Caco-2 (cell line): ENCODE results near the gene EEPD1. TPM values are rescaled to one million over a fixed set of nuclear protein-coding genes. Genes with fewer than 3 reads are reported as not detected.

ENCODE experiments used
- BruUV-seq: library from RNA; stranded (reverse); fragments of 400-500 nt; replicated peaks from 2 replicates; lab custom pipeline; 2021; lab: Mats Ljungman, UMichigan
- CTCF ChIA-PET: fragments of 300-600 bp; sonication (Branson Sonifier 250); formaldehyde crosslinking; loops from one replicate; lab custom pipeline; 2022; ENCODE audit warnings: antibody characterized with exemption; lab: Charles Lee
- POLR2A ChIA-PET: fragments of 300-600 bp; sonication (Branson Sonifier 250); formaldehyde crosslinking; loops from one replicate; lab custom pipeline; 2022; ENCODE audit warnings: antibody characterized with exemption; lab: Charles Lee
- DNase-seq, 2 experiments: peaks; one replicate each; pipeline versions ENCODE4 v3.0.0 to v3.0.0-alpha.2; 2020 to 2022
- H3K27me3 ChIP-seq: replicated peaks from 2 replicates; pipeline ENCODE4 v1.6.0; 2011; ENCODE audit warnings: low read length; ENCODE audit not compliant: control insufficient read depth, insufficient read depth
- H3K36me3 ChIP-seq: 2 replicates; pipeline ENCODE4 v1.5.1; 2011; ENCODE audit warnings: low read length; ENCODE audit not compliant: control insufficient read depth, insufficient read depth
- H3K4me1 ChIP-seq: fragments of 250-450 bp; sonication (Bioruptor Pico); 2 replicates; pipeline ENCODE4 v1.5.1; 2020; ENCODE audit warnings: mild to moderate bottlenecking
- H3K4me3 ChIP-seq: 2 replicates; pipeline ENCODE4 v1.5.1; 2011; ENCODE audit warnings: low read depth, mild to moderate bottlenecking, control low read depth, low read length
- H3K9me3 ChIP-seq: fragments of 250-450 bp; sonication (Bioruptor Pico); 2 replicates; pipeline ENCODE4 v1.5.1; 2020; ENCODE audit warnings: mild to moderate bottlenecking, moderate library complexity
- H3K27ac Mint-ChIP-seq: one replicate; pipeline ENCODE4 v1.8.0; 2022; ENCODE audit warnings: mixed read lengths; ENCODE audit not compliant: unreplicated experiment
- H3K27me3 Mint-ChIP-seq: one replicate; pipeline ENCODE4 v1.8.0; 2022; ENCODE audit warnings: mixed read lengths; ENCODE audit not compliant: insufficient read depth, unreplicated experiment
- H3K36me3 Mint-ChIP-seq: one replicate; pipeline ENCODE4 v1.8.0; 2022; ENCODE audit warnings: mild to moderate bottlenecking, mixed read lengths; ENCODE audit not compliant: insufficient read depth, unreplicated experiment
- H3K4me1 Mint-ChIP-seq: one replicate; pipeline ENCODE4 v1.8.0; 2022; ENCODE audit warnings: low read depth, mixed read lengths; ENCODE audit not compliant: unreplicated experiment
- H3K4me3 Mint-ChIP-seq: one replicate; pipeline ENCODE4 v1.8.0; 2022; ENCODE audit warnings: mild to moderate bottlenecking, moderate library complexity, mixed read lengths; ENCODE audit not compliant: unreplicated experiment
- H3K9me3 Mint-ChIP-seq: one replicate; pipeline ENCODE4 v1.8.0; 2022; ENCODE audit warnings: mixed read lengths; ENCODE audit not compliant: unreplicated experiment
- CTCF ChIP-seq, 2 experiments: fragments of 200-600 bp in 1 of 2; IDR thresholded peaks; 1 replicate in 1 of 2; 2 replicates in 1 of 2; pipeline versions ENCODE4 v1.5.1 to v1.8.0; 2011 to 2022; ENCODE audit warnings: antibody characterized with exemption in 1 of 2, control low read depth in 1 of 2, inconsistent platforms in 1 of 2, low read depth in 1 of 2, low read length in 1 of 2, mild to moderate bottlenecking in 1 of 2, moderate library complexity in 1 of 2; ENCODE audit not compliant: insufficient read depth in 1 of 2, severe bottlenecking in 1 of 2, unreplicated experiment in 1 of 2
- intact Hi-C: fragments of 100-400 bp; cut with micrococcal nuclease; formaldehyde crosslinking; loops from one replicate; pipeline ENCODE4 v1.10.0; 2022; ENCODE audit not compliant: unreplicated experiment
- total RNA-seq: library from RNA; stranded (reverse); gene quantifications from 2 replicates; pipeline ENCODE4 v1.2.3, GENCODE V29; 2022

The EEPD1 gene
- total RNA-seq, 1 experiment from 2014 or later = 1.8 TPM

GRCh38 chr7:36303202-36304098 lies 150.4 kb downstream of the EEPD1 start:
- Histone ChIP-seq H3K4me1 (no peaks in the 10 kb centered on the region), H3K4me3 (no peak overlapping the region), H3K27me3 (no peaks in the 10 kb centered on the region), H3K9me3 (no peaks in the 10 kb centered on the region), H3K36me3 (no peaks in the 10 kb centered on the region)
- no peak for TF ChIP-seq CTCF (IDR thresholded peaks at IDR 0.05; ENCODE audit: insufficient read depth in 1 of 2, low read depth in 1 of 2, low read length in 1 of 2, severe bottlenecking in 1 of 2, unreplicated experiment in 1 of 2)
- H3K27ac Mint-ChIP-seq = no peak overlapping the region
- peaks cover 6% of the 10 kb centered on the region for H3K4me1 Mint-ChIP-seq
- no peaks in the 10 kb centered on the region for H3K27me3 Mint-ChIP-seq
- CTCF ChIA-PET = no interaction called here
- H3K9me3 Mint-ChIP-seq = no peaks in the 10 kb centered on the region
- no peak overlapping the region for H3K4me3 Mint-ChIP-seq
- DNase-seq = no peak
- intact Hi-C loops = no loop called here
- BruUV-seq = no TSS peak
- no peaks in the 10 kb centered on the region for H3K36me3 Mint-ChIP-seq
- POLR2A ChIA-PET = no interaction called here

DNA sequence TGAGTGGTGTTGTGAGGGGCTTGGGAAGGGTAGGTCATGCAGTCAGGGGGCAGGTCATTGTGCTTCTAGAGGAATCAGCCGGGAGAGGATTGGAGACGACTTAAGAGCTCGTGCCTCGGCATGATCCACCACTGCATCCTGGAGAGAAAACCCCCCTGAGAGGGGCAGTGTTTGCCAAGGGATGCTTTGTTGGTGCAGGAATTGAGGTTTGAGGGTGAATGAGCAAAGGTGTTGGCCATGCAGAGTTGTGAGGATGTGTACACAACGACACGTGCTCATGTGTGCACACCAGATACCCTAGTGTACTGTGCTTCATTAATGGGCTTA lies 151.0 kb downstream of the EEPD1 start:
- BruUV-seq = no TSS peak
- no peak overlapping the region for H3K27ac Mint-ChIP-seq
- Histone ChIP-seq H3K9me3 (no peaks in the 10 kb centered on the region), H3K4me1 (no peaks in the 10 kb centered on the region), H3K36me3 (no peaks in the 10 kb centered on the region), H3K4me3 (no peak overlapping the region), H3K27me3 (no peaks in the 10 kb centered on the region)
- intact Hi-C loops = no loop called here
- H3K27me3 Mint-ChIP-seq = no peaks in the 10 kb centered on the region
- POLR2A ChIA-PET = no interaction called here
- no peaks in the 10 kb centered on the region for H3K9me3 Mint-ChIP-seq
- CTCF ChIA-PET = no interaction called here
- TF ChIP-seq CTCF (IDR thresholded peaks at IDR 0.05; ENCODE audit: insufficient read depth in 1 of 2, low read depth in 1 of 2, low read length in 1 of 2, severe bottlenecking in 1 of 2, unreplicated experiment in 1 of 2) = no peak
- H3K4me1 Mint-ChIP-seq = peaks cover 6% of the 10 kb centered on the region
- H3K36me3 Mint-ChIP-seq = no peaks in the 10 kb centered on the region
- no peak overlapping the region for H3K4me3 Mint-ChIP-seq
- DNase-seq = no peak

GRCh38 chr7:36305226-36305625 lies 152.2 kb downstream of the EEPD1 start:
- Histone ChIP-seq H3K4me3 (no peak overlapping the region), H3K27me3 (no peaks in the 10 kb centered on the region), H3K4me1 (no peaks in the 10 kb centered on the region), H3K36me3 (no peaks in the 10 kb centered on the region), H3K9me3 (no peaks in the 10 kb centered on the region)
- no peak overlapping the region for H3K4me3 Mint-ChIP-seq
- POLR2A ChIA-PET = no interaction called here
- H3K27ac Mint-ChIP-seq = no peak overlapping the region
- peaks cover 6% of the 10 kb centered on the region for H3K4me1 Mint-ChIP-seq
- DNase-seq = no peak
- BruUV-seq = no TSS peak
- intact Hi-C loops = no loop called here
- CTCF ChIA-PET = interaction anchor here (0.5 kb wide), 1 partner anchor 1268 kb away, joined by 3 read pairs; the partner anchor contains the start of gene DPY19L1
- no peaks in the 10 kb centered on the region for H3K27me3 Mint-ChIP-seq
- no peak for TF ChIP-seq CTCF (IDR thresholded peaks at IDR 0.05; ENCODE audit: insufficient read depth in 1 of 2, low read depth in 1 of 2, low read length in 1 of 2, severe bottlenecking in 1 of 2, unreplicated experiment in 1 of 2)
- no peaks in the 10 kb centered on the region for H3K36me3 Mint-ChIP-seq
- no peaks in the 10 kb centered on the region for H3K9me3 Mint-ChIP-seq
